ENCODE data around the gene AZU1.
"Not testable (repeated sequence)": the region's sequence is repeated elsewhere in the genome, so short reads cannot be mapped to it uniquely, and the experiment has no call there.

The AZU1 gene

DNA sequence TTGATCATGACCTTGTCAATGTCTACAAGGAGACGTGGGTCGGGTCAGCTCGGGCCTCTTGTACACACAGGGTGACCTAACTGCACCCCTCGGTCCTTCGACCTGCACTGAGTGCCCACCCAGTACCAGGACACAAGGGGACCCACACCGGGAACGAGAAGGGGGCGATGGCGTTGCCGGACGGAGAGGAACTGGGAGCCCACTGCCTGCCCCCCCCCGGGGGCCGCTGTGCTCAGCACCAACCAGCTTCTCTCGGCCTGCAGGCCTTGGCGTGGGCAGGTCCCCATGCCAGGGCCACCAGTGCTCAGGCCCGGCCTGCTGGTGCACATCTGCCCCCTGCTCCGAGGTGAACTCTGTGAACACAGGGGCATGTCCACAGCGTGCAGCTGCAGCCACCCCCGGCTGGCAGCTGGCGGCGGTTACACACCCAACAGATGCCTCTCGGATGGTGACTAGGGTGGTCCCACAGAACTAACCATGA lies 46.0 kb downstream of the AZU1 start:
- no peak for DNase-seq (ENCODE audit: low spot score)

- DNase-seq (ENCODE audit: low spot score), result no peak
These were observed 47.7 kb downstream of the AZU1 start for GRCh38 chr19:875265-875879.

GRCh38 chr19:876089-876488 lies 48.5 kb downstream of the AZU1 start:
- no peak for DNase-seq (ENCODE audit: low spot score)

- DNase-seq (ENCODE audit: low spot score), result no peak
These were observed 49.2 kb downstream of the AZU1 start for GRCh38 chr19:876780-877314.

GRCh38 chr19:877992-878660 lies 50.5 kb downstream of the AZU1 start:
- not testable (repeated sequence) for DNase-seq (ENCODE audit: low spot score)

- DNase-seq (ENCODE audit: low spot score), result not testable (repeated sequence)
These were observed 51.3 kb downstream of the AZU1 start for GRCh38 chr19:878751-879561.

- DNase-seq (ENCODE audit: low spot score), result no peak
These were observed 52.2 kb downstream of the AZU1 start for GRCh38 chr19:879711-880438.

Data from germinal center (tissue), 1 donor.